HG02571 (cell line): Measurements from ENCODE around the gene NUP210.

Experiments
- ATAC-seq: cut with Tn5 transposase; IDR thresholded peaks from one replicate; pipeline ENCODE4 v1.9.1; 2021; ENCODE audit warnings: mild to moderate bottlenecking, moderate library complexity; ENCODE audit not compliant: unreplicated experiment

NUP210 gene

DNA sequence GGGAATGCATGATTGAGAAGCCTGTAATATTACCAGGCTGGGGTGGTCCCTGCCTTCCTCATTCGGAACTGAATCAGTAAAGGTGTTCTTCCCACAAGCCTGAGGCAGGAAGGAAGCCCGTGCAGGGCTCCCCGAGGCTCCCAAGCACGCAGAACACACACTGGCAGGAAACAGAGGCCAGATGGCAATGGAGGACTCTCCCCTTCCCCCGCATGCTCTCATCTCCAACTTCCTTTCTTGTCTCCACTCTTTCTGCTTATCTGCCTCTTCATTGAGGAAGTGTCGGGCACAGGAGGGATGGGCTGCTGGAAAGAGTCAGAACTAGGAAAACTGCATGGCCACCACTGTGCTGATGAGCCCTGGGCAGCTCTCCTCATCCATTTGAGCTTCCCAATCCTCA lies 123.5 kb downstream of the NUP210 start:
- ATAC-seq: no peak

DNA sequence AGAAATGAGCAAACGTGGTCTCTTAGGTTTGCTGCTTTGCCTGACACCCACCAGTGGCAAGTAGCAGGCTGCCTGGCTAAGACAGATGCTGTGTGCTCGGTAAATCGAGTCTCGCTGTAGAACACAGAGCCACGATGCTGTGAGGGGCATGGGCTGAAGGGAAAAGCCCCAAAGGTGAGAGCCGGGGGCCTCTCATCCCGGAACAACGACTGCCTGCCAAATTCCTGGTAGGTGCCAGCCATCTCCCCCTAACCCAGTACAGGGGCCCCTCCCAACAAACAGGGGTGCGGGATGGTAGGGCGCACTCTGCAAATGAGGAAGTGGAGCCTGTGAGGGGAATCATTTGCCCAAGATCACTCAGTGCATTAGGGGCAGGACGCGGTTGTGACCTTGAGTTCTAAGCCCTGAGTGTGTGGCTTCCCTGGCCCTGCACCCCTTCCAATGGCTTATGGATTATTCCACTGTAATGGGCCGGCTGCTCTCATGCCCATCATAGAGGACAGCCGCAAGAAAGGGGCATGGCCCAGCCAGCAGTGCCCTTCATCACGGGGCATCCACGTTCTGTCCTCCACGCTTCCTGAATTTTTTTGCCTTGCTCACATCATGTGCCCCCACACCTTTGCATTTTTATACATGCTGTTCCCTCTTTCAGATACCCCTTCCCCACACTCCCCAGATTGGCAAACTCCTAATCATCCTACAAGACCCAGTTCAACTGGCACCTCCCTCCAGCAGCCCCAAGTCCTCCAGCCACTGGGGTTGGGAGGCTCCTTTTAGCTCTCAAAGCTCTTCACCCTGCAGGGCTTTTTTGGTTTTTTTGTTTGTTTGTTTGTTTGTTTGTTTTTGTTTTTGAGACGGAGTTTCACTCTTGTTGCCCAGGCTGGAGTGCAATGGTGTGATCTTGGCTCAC lies 125.4 kb downstream of the NUP210 start:
- ATAC-seq: no peak

DNA sequence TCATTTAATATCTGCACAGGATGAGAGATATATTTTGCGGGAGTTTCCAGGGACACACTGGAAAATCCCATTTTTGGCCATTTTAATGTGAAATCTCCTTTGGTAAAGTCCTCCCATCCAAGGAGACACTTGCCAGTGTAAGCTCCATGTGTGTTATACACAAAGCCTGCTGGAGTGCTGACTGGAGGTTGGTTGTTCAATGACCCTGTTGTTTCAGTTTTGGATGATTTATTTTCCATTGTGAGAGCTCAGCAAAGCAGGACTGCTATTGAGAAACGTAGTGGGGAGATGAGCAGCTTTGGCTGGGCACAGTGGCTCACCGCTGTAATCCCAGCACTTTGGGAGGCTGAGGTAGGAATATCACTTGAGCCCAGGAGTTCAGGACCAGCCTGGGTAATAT lies 127.7 kb downstream of the NUP210 start:
- ATAC-seq: no peak

DNA sequence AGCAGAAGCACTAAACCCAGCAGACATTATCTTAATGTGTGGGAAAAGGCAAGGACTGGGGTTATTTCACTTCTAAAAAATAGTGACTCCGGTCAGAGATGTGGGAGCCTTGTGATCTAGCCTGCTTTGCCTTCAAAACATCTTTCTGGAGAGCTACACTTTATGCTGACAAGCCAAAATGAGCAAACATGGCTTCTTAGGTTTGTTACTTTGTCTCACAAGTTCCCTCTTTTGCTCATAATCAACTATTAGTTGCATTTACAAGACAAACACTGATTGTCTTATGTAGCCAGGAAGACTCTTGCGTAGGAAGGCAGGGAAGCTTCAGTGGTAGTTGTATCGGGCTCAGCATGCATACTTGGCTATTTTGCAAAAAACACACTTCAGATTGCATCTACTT lies 129.2 kb downstream of the NUP210 start:
- ATAC-seq: no peak

DNA sequence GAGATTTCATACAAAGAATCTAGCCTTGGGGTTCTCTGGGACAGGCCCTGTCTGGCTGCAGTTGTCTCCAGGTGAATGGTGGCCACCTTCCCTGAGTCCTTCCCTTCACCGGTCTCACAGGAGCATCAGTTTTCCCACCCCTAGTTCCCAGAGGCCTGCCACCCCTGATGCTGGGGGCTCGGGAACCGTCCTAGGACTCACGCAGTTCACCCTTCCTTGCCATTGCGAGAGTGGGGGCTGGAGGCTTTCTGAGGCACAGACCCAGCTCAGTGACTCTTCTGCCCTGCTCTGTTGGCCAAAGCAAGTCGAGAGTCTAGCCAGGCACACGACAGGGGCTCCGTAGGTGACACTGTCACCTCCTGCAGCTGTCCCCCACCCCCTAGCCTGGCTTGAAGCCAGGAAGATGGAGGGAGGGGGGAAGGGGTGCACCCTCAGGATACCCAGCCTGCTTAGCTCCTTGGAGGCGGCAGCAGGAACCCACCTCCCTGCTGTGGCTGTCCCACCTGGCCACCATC lies 130.3 kb downstream of the NUP210 start:
- ATAC-seq: no peak

DNA sequence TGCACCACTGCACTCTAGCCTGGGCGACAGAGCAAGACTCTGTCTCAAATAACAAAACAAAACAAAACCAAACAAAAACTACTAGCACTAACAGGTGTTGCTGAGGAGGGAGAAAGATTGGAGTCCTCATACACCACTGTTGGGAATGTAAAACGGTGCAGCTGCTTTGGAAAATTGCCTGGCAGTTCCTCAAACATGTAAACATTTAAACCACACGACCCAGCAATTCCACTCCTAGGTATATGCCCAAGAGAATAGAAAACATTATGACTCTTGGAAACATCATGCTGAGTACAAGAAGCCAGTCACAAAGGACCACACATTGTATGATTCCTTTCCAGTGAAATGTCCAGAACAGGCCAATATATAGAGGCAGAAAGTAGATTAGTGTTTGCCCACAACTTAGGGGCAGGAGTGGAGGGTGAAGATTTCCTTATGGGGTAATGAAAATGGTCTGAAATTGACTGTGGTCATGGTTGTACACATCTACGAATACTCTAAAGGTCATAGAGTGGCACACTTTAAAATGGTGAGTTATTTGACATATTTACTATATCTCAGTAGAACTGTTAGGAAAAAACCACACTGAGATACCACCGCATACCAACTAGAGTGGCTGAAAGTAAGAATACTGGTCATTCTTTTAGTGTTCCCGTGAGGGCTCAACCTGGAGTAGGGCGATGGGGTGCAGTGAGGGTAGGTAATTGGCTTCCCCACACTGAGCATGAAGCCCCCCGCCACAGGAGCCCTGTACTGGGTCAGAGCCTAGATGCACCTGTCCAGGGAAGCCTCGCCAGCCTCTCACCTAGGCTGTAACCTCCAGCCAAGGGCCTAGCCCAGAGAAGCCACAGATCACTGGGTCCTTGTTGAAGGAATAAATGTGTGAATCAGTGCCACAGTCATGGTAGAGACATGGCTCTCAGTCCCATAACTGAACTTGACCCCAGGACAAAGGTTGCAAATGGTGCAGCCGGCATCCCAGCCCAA lies 131.1 kb downstream of the NUP210 start:
- no peak for ATAC-seq

DNA sequence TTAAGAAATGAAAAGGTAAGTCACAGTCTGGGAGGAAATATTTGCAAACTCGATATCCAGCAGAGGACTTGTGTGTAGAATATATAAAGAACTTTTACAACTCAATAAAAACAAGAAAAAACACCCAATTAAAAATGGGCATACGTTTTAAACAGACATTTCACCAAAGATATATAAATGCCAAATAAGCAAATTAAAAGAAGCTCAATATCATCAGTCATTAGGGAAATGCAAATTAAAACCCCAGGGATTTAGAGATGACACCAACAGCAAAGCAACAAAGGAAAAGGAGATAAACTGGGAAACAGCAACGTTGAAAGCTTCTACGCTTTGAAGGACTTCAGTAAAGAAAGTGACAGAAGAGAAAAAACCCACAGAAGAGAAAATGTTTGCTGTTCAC lies 132.3 kb downstream of the NUP210 start:
- ATAC-seq: no peak

DNA sequence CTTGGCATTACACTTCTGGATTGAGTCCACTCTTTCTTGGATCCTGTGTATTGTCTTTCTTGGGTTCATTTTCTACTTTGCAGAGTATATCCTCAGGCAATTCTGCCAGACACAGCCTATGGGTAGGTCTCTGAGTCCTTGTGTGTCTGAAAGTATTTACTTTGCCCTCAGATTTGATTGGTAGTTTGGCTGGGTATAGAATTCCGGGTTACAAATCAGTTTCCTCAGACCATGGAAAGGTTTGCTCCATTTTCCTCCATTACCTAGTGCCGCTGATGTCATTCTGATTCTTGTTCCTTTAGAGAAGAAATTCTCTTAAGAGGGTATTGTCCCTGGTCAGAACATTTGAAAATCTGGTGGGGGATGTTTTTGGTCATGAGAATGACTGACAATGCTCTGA lies 133.2 kb downstream of the NUP210 start:
- no peak for ATAC-seq

DNA sequence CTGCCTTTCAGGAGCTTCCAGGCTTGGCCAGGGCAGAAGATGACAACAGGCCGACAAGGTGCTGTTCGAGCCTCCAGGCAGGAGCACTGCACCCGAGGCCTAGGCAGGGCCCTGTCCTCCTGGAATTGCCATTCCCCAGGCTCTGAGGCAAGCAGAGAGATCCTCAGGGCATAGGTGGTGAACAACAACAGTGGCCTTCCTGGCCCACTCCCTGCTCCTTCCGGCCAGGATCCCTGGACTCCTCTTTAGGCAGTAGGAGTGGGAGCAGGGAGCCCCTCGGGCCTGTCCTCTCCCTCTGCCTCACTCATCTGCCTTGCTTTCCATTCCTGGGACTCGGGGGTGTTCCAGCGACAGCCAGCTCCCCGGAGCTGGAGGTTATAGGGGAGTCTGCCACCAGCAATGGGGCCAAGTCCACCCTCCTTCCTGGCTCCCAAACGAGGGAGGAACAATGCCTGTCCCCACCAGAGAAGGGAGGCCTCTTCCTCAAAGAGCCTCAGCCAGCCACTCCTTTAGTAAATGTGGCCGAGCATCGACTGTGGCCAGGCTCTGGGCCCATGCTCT lies 135.0 kb downstream of the NUP210 start:
- no peak for ATAC-seq

DNA sequence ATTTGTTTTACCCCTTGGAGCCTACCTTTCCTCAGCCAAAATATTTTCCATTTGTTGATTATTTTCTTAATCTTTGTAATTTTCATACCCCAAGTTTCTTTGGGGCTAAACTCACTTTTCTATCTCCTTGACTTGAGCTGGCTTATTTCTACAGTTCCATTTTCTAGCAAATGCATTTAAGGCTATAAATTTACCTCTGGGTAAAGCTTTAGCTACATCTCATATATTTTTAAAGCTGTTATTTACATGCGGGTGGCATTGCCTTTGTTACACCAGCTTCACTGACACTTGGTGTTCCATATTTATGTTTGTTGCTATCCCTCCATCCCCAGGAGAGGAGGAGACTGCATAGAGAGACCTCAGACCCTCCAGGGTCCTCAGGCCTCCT lies 136.3 kb downstream of the NUP210 start:
- ATAC-seq: no peak

DNA sequence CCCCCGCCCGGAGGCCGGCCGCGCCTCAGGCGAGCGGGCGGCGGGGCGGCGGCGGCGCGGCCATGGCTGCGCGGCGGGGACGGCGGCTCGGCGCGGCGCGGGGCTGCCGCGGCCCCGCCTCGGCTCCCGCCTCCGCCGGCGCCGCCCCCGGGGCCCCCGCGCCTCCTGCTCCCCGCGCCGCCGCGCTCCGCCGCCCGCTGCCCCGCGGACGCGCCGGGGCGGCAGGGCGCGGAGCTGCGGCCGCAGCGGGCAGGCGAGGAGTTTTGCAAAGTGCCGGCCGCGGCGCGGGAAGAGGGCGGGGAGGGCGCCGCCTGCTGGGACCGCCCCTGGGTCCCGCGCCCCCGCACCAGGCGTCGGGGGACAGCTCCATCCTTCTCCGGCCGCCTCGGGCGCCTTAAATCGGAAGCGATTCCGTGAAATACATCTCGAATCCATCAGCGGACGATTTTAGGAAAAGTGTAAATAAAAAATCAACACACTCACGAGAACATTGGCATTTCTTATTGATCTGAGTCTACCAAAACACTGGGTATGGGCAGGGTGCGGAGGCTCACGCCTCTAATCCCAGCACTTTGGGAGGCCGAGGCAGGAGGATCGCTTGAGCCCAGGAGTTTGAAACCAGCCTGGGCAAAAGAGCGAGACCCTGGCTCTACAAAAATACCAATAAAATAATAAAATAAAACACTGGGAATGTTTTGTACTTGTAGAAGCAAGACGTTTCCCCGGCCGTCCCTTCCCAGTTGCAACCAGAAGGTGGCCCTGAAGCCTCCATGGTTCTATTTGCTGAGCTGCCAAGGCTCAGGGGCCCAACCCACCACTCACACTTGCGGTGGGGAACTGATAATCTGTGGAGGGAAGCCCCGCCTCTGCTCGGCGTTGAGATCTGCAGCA lies 136.9 kb downstream of the NUP210 start:
- ATAC-seq: no peak

DNA sequence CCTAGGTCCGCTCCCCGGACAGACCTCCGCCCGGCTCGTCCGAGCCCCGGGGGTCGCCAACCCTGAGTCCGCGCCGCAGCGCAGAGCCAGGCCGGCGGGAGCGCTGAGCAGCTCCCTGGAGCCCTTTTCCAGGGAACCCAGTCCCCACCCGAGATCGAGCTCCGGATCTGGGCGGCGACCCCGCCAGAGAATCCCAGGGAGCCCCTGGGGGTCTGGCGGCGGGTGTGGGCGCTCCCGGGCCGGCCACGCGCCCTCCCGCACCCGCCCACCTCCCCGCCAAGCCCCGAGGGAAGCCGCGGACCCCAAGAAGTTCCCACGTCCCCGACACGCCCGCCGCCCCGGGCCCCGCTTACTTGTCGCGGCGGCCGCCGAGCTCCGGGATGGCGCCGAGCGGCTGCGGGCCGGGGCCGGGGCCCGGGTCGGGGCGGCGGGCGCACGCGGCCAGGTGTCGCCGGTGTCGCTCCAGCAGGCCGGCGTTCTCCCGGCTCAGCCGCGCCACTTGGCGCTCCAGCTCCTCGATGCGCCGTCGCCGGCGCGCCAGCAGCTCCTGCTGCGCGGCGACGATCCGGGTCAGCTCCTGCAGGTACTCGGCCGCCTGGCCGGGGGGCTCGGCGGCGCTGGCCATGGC lies 137.7 kb downstream of the NUP210 start:
- ATAC-seq: no peak

DNA sequence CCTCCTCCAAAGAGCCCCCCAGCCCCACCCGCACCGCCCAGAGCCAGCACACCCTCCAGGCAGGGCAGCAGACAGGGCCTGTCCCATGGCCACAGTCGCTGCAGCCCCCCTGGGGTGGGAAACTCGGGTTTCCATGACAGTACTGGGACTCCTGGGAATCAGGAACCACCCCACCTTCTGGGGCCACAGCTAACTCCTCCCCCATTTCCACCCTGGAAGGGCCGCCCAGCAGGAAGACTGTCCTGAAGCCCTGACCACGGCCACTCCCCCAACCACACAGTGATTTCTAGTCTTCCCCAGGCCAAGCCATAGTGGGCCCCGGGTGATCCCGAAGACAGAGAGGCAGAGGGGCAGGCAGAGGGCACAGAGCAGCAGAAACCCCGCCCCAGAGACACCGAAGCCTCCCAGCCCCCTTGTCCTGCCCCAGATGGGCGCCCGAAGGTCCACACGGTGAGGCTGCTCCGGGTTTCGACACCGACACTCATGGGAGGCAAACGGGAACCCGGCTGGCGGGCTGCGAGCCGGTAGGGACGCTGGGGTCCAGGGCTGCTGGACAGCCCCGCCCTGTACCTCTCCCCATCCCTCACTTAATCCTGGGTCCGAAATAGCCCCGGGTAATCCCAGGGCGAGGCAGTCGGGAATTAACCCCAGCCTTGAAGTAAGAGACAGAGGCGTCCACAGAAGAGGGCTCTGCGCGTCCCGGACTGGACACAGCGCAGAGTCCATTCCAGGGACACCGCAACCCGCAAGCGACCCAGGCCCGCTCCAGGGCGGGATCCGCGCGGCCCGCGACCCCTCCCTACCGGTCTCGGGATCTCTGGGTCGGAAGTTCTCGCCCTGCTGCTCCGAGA lies 138.4 kb downstream of the NUP210 start:
- ATAC-seq: no peak

DNA sequence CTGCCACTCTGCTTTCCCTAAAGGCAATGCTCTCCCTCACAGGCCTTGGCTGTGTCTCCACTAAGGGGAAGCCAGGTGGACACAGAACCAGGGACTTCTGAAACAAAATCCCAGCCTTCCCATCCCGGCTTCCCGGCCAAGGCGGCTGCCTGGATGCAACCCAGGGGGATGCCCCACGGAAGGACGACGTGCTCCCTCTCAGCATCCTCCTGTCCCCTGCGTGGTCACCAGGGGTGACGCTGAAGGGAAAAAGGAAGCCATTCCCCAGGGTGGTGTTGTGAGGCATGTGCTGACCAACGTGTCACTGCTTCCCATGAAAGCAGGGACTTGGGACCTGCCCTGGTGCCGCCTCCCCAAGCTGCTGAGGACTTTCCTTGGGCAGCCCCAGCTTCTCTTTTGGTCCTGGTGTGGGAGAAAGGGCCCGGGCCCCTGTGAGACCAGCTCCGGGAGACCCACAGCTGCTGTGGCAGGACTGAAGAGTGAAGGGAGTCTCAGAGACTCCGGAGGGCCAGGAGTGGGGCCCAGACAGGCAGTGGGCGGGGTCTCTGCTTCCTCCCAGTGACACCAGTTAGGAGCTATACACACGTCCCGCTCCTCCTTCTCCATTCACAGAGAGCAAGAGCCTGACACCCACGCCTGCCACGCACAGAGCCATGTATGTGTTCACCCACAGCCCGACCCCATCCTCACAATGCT lies 139.2 kb downstream of the NUP210 start:
- ATAC-seq: no peak

DNA sequence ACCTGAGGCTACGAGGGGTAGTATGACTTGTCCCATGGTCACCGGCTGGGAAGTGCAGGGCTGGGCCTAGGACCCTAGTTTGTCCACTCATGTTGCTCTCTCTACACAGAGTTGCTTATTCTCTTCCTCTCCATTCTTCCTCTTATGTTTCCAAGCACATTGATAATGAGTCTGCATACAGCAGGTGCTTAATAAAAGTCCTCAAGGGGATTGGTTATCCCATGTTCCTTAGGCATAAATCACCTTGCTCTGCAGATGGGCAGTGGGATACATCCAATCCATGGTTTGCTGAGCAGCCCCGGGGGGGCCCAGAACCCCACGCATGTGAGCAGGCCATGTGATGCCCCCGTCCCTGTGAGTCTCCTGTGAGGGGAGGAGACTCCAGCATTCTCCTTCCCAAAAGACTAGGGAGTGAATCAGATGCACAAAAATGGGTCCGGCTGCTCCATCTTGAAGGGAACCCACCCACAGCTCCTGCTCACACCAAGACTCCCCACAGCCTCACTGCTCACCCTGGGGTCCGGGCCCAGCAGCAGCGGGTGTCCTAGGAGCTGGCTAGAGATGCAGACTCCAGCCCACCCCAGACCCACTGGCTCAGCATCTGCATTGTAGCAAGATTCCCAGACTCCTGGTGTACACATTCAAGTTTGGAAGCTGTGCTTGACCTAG lies 139.9 kb downstream of the NUP210 start:
- ATAC-seq: no peak

DNA sequence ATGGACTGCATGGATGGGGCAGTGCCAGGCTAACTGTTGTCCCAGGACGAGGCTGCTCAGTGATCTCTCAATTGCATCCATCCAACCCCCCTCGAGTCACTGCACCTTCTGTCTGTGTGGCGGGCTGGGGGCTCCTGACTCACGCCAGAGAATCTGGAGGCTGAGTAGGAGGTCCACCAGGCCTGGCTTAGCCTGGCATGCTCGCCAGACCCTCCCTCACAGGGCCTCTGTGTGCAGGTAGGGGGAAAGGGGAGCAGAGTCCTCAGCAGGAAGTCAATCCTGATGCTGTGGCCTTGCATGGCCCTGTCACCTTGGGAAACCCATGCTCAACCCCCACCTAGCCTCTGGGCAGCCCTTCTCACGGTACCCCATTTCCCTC lies 140.6 kb downstream of the NUP210 start:
- ATAC-seq: no peak

DNA sequence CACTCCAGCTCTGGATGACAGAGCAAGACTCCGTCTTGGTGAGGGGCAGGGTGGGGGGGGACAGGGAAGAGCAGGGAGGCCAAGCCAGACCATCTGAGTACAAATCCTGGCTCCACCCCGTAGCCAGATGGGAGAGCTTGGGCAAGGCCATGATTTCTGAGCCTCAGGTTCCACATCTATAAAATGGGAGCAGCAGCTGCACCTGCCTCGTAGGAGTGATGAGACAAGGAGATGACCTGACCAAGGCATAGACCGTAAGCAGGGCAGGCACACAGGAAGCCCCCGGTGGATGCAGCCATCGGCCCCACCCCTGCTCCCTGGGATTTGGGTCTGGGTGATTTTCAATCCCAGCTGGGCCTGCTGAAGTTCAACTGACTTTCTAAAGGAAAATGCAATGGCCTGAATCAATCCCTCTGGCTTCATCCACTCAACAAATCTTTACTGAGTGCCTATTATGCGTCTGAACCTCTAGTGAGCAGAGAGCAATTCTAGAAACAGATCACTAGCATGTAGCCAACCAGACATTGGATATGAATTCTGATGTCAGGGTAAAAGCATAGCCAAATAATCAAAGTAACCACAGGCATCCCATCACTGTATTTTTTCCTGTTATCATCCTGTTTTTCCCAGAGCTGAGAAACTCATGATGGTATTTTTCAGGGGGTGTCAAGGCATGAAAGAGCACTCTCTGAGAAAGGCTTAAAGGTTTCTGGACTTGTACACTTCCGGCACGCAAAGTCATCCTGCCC lies 141.2 kb downstream of the NUP210 start:
- no peak for ATAC-seq
